Activated CD4-positive, alpha-beta T cell treated with anti-CD3 and anti-CD28 coated beads for 36 hours (primary cell): ENCODE results near the gene HGD. TPM values are rescaled to one million over a fixed set of nuclear protein-coding genes. Genes with fewer than 3 reads are reported as not detected.
A peak's percentile ranks its signal among the peaks of the same experiment; 100 is the strongest.
"Not testable (repeated sequence)": the region's sequence is repeated elsewhere in the genome, so short reads cannot be mapped to it uniquely, and the experiment has no call there.

Experiments
- ATAC-seq: fragments of 200-7000 bp; cut with Tn5 transposase; one replicate; pipeline ENCODE4 v1.10.0; 2021; ENCODE audit warnings: mild to moderate bottlenecking, moderate library complexity
- CTCF ChIA-PET: fragments of 350-600 bp; sonication (Branson Sonifier 250); formaldehyde crosslinking; loops from one replicate; lab custom pipeline; 2021; ENCODE audit warnings: antibody characterized with exemption; lab: Charles Lee
- POLR2A ChIA-PET: fragments of 350-600 bp; sonication (Branson Sonifier 250); formaldehyde crosslinking; loops from one replicate; lab custom pipeline; 2021; ENCODE audit warnings: antibody characterized with exemption, inconsistent platforms; lab: Charles Lee
- DNase-seq: peaks from one replicate; pipeline ENCODE4 v3.0.0-alpha.2; 2020
- H3K27ac Mint-ChIP-seq: one replicate; pipeline ENCODE4 v1.8.0; 2021; ENCODE audit warnings: mixed read lengths
- H3K27me3 Mint-ChIP-seq: one replicate; pipeline ENCODE4 v1.8.0; 2021; ENCODE audit warnings: mixed read lengths
- H3K36me3 Mint-ChIP-seq: one replicate; pipeline ENCODE4 v1.8.0; 2021; ENCODE audit warnings: low read depth, mixed read lengths
- H3K4me1 Mint-ChIP-seq: one replicate; pipeline ENCODE4 v1.8.0; 2021; ENCODE audit warnings: mixed read lengths
- H3K4me3 Mint-ChIP-seq: one replicate; pipeline ENCODE4 v1.8.0; 2021; ENCODE audit warnings: mild to moderate bottlenecking, moderate library complexity, mixed read lengths
- H3K9me3 Mint-ChIP-seq: one replicate; pipeline ENCODE4 v1.8.0; 2021; ENCODE audit warnings: low read depth, mixed read lengths
- intact Hi-C, 2 experiments: fragments of 100-400 bp; cut with DNase I in 1 of 2; cut with micrococcal nuclease in 1 of 2; formaldehyde crosslinking; loops; one replicate each; pipeline versions ENCODE4 v1.14.2 to v1.15.1; 2022 to 2024; cut with DNase I, micrococcal nuclease
- total RNA-seq, 2 experiments: library from RNA; stranded (reverse); gene quantifications; one replicate each; pipeline ENCODE4 v1.2.3, GENCODE V29; 2021

The HGD gene
- total RNA-seq, 2 experiments from 2014 or later = 0.16 to 0.58 TPM

DNA sequence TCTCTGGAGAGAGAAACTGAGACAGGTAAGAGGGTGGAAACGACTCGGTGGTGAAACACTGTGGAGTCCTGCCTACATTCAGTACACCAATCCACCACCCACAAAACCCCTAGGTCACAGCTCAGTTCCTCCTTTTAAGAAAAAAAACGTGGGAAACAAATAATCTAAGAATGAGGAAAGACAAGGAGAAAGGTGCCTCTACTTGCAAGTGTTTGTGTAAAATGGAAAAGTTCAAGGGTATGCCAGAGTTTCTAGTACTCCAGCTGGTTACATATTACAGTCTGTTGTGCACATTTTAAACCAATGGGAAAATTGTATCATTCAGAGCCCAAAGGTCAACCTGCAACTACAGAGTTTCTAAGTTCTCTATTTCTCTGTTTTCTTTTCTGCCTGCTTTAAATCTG is 32.2 kb downstream of the HGD start:
- DNase-seq (no peak), ATAC-seq (no peak)
- CTCF ChIA-PET = no interaction called here
- POLR2A ChIA-PET = no interaction called here
- Mint-ChIP-seq H3K27me3 (no peaks in the 10 kb centered on the region), H3K27ac (no peak overlapping the region), H3K36me3 (no peaks in the 10 kb centered on the region), H3K9me3 (no peaks in the 10 kb centered on the region), H3K4me1 (no peaks in the 10 kb centered on the region), H3K4me3 (no peak overlapping the region)
- intact Hi-C loops = no loop called here

DNA sequence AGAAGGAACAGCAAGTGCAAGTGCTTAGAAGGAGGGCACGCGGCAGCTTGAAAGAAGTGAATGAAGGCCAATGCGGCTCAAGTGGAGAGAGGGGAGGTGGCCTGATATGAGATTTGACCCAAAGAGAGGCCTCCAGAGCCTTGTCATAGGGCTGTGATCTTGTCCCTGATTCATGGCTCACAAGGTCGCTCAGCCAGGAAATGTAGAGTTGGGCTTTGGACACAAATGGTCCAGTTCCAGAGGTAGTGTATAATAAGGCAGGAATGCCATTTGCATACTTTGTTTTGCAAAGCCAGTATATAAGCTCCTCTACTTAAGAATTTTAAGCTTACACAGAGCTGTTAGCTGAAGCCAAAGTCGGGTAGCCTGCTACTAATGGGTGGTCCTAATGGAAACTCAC is 33.7 kb downstream of the HGD start:
- Mint-ChIP-seq H3K36me3 (no peaks in the 10 kb centered on the region), H3K9me3 (no peaks in the 10 kb centered on the region), H3K27me3 (no peaks in the 10 kb centered on the region), H3K4me3 (no peak overlapping the region), H3K27ac (no peak overlapping the region), H3K4me1 (no peaks in the 10 kb centered on the region)
- DNase-seq (no peak), ATAC-seq (no peak)
- POLR2A ChIA-PET = interaction anchor here (0.6 kb wide), 1 partner anchor 1484 kb away, joined by 3 read pairs; no protein-coding TSS in a partner anchor
- CTCF ChIA-PET = interaction anchor here (0.7 kb wide), 1 partner anchor 164 kb away, joined by 3 read pairs; no protein-coding TSS in a partner anchor
- intact Hi-C loops = no loop called here

DNA sequence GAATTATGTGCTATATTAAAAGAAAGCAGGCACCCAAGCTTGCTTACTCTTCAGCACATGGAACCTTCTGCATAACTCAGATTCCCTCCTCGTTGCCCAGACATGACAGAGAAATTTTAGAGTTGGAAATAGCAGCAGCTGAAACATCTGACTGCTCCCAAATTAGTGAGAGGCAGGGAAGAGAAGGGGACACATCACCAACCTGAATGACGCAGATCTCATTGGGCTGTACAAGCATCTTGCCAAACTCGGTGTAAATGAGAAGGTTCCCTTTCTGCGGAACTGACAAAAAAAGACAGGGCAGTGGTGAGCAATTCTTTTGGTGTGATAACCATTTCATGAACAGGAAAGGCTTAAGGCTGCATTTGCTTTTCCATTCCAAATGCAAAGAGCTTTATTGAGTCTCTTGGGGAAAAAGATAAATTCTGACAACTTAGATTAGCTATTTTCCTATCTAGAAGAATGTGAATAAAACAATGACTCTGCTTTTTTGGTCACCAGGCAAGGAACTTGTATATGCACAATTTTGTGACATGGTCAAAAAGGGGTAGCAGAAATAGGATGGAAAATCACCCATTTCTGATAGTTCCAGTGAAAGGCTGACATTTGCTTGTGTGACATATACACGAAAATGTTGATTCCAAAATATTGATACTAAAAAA is 35.1 kb downstream of the HGD start:
- ChIA-PET CTCF (no interaction called here), POLR2A (no interaction called here)
- H3K9me3 Mint-ChIP-seq = no peaks in the 10 kb centered on the region
- H3K27me3 Mint-ChIP-seq = no peaks in the 10 kb centered on the region
- H3K27ac Mint-ChIP-seq = no peak overlapping the region
- H3K4me3 Mint-ChIP-seq = no peak overlapping the region
- H3K36me3 Mint-ChIP-seq = no peaks in the 10 kb centered on the region
- intact Hi-C loops = no loop called here
- ATAC-seq (no peak), DNase-seq (no peak)
- no peaks in the 10 kb centered on the region for H3K4me1 Mint-ChIP-seq

DNA sequence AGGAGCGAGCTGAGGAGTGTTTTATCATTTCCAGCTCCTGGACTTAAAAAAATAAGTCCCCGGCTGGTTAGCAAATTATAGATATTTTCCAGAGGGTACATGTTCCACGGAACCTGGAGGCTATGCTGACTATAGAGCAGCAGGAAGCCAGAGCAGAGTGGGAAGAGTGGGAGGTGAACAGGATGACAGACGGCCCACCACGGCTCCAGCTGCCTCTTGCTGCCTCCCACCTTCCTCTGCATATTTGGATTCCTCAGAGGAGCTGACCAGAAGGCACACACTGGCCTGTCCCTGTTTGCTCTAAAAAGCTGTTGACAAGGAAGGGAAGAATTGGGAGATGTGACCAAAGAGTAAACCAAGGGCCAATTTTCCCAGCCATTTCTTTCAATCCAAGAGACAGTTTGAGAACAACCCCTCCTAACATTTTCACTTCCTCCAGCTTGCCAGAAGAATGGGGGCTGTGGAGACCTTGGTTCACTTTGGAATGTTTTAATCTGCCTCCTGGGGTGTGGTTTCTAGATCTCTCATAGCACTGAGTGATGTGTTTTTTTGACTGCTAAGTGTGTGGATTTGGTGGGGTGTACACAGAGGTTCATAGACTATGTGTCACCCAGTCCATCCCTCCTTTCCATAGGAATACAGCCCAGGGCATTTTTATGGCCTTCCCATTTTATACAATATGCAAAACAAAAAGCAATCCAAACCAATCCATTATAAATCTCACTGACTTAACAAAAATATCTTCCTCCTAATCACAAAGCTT is 36.8 kb downstream of the HGD start:
- H3K4me3 Mint-ChIP-seq = no peak overlapping the region
- intact Hi-C loops = no loop called here

GRCh38 chr3:120642368-120642948 is 39.6 kb downstream of the HGD start:
- CTCF ChIA-PET = no interaction called here
- Mint-ChIP-seq H3K36me3 (peaks cover under 1% of the 10 kb centered on the region), H3K4me1 (peaks cover 10% of the 10 kb centered on the region), H3K27me3 (no peaks in the 10 kb centered on the region), H3K9me3 (peaks cover 5% of the 10 kb centered on the region), H3K27ac (no peak overlapping the region), H3K4me3 (no peak overlapping the region)
- intact Hi-C loops = no loop called here
- DNase-seq = peak; percentile 6
- POLR2A ChIA-PET = no interaction called here
- ATAC-seq = peak; percentile 42

More for the DNA sequence above, 36.8 kb downstream of the HGD start:
- Mint-ChIP-seq H3K4me1 (peaks cover 2% of the 10 kb centered on the region), H3K27me3 (no peaks in the 10 kb centered on the region), H3K9me3 (no peaks in the 10 kb centered on the region), H3K27ac (no peak overlapping the region), H3K36me3 (no peaks in the 10 kb centered on the region)
- no peak for DNase-seq
- CTCF ChIA-PET = interaction anchor here (0.7 to 1.0 kb wide), 2 partner anchors 60 to 86 kb away, joined by 3 to 6 read pairs; no protein-coding TSS in a partner anchor
- no peak for ATAC-seq
- POLR2A ChIA-PET = no interaction called here

GRCh38 chr3:120641696-120642246 is 40.3 kb downstream of the HGD start:
- POLR2A ChIA-PET = no interaction called here
- Mint-ChIP-seq H3K27ac (no peak overlapping the region), H3K27me3 (no peaks in the 10 kb centered on the region), H3K36me3 (peaks cover 1% of the 10 kb centered on the region), H3K9me3 (peaks cover 5% of the 10 kb centered on the region), H3K4me3 (no peak overlapping the region), H3K4me1 (peaks cover 10% of the 10 kb centered on the region)
- intact Hi-C loops = no loop called here
- CTCF ChIA-PET = no interaction called here
- DNase-seq (no peak), ATAC-seq (no peak)

DNA sequence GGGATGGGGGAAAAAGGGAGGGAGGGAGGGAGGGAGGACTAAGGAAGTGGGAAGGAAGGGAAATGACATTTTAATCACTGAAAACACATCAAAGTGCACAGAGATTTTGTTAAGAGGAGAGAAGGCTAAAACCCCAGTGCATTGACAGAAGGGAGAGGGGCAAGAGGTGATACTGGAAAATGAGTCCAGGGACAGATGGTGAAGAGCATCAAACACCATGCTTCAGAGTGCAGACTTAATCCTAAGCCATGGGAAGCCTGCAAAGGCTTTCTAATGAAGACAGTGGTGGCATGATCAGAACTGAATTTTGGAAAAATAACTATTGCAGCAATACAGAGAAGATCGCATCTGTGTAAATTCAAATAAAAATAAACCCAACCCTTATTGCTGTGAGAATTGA is 41.8 kb downstream of the HGD start:
- peaks cover 10% of the 10 kb centered on the region for H3K4me1 Mint-ChIP-seq
- POLR2A ChIA-PET = no interaction called here
- H3K9me3 Mint-ChIP-seq = peaks cover 5% of the 10 kb centered on the region
- no peaks in the 10 kb centered on the region for H3K27me3 Mint-ChIP-seq
- intact Hi-C loops = no loop called here
- no peak overlapping the region for H3K27ac Mint-ChIP-seq
- peaks cover 1% of the 10 kb centered on the region for H3K36me3 Mint-ChIP-seq
- ATAC-seq = no peak
- H3K4me3 Mint-ChIP-seq = no peak overlapping the region
- no peak for DNase-seq
- CTCF ChIA-PET = no interaction called here

DNA sequence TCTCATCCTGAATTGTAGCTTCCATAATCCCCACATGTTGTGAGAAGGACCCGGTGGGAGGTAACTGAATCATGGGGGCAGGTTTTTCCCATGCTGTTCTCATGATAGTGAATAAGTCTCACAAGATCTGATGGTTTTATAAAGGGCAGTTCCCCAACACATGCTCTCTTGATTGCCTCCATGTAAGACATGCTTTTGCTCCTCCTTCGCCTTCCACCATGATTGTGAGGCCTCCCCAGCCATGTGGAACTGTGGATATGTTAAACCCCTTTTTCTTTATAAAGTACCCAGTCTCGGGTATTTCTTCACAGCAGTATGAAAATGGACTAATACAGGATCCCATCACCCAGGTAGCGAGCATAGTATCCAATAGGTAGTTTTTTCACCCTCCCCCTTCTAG is 43.2 kb downstream of the HGD start:
- intact Hi-C loops, ATAC-seq, H3K9me3 Mint-ChIP-seq, H3K27me3 Mint-ChIP-seq, DNase-seq, H3K4me1 Mint-ChIP-seq, H3K36me3 Mint-ChIP-seq, POLR2A ChIA-PET, H3K4me3 Mint-ChIP-seq, H3K27ac Mint-ChIP-seq: not testable (repeated sequence)
- CTCF ChIA-PET = interaction anchor here (1.1 kb wide), 1 partner anchor 156 kb away, joined by 3 read pairs; no protein-coding TSS in a partner anchor

DNA sequence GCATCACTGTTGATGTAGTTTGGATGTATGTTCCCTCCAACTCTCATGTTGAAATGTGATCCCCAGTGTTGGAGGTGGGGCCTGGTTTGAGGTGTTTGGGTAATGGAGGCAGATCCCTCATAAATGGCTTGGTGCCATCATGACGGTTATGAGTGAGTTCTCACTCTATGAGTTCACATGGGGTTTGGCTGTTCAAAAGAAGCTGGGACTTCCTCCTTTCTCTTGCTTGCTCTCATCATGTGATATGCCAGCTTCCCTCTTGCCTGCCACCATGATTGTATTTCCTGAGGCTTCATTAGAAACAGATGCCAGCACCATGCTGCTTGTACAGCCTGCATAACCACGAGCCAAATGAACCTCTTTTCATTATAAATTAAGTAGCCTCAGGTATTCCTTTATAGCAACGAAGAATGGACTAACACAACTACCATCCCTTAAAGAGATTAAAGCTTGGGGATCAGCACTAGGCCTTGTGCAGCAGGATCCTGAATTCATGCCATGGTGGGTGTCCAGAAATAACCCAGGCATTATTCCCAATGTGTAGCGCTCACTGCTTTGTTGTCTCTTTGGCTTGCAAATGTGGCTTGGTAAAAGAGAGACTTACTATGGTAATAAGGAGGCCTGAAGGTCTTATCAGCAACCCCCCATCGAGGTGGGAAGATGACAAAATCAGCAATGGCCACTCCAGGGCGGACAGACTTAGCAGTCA is 44.0 kb downstream of the HGD start:
- no peak overlapping the region for H3K4me3 Mint-ChIP-seq
- CTCF ChIA-PET = interaction anchor here (1.1 kb wide), 1 partner anchor 157 kb away, joined by 3 read pairs; no protein-coding TSS in a partner anchor
- no peak for ATAC-seq

GRCh38 chr3:120636795-120637401 is 45.1 kb downstream of the HGD start:
- no peak for DNase-seq
- H3K4me1 Mint-ChIP-seq = peaks cover 10% of the 10 kb centered on the region
- peaks cover 5% of the 10 kb centered on the region for H3K9me3 Mint-ChIP-seq
- H3K27ac Mint-ChIP-seq = no peak overlapping the region
- ChIA-PET CTCF (no interaction called here), POLR2A (no interaction called here)
- H3K27me3 Mint-ChIP-seq = no peaks in the 10 kb centered on the region
- peaks cover 1% of the 10 kb centered on the region for H3K36me3 Mint-ChIP-seq
- intact Hi-C loops = no loop called here
- ATAC-seq = no peak
- no peak overlapping the region for H3K4me3 Mint-ChIP-seq

More for the DNA sequence above, 44.0 kb downstream of the HGD start:
- no peak overlapping the region for H3K27ac Mint-ChIP-seq
- no peaks in the 10 kb centered on the region for H3K27me3 Mint-ChIP-seq
- intact Hi-C loops = no loop called here
- peaks cover 1% of the 10 kb centered on the region for H3K36me3 Mint-ChIP-seq
- DNase-seq = no peak
- peaks cover 5% of the 10 kb centered on the region for H3K9me3 Mint-ChIP-seq
- POLR2A ChIA-PET = no interaction called here
- peaks cover 10% of the 10 kb centered on the region for H3K4me1 Mint-ChIP-seq

- ChIA-PET CTCF (interaction anchor here (0.9 kb wide), 1 partner anchor 8 kb away, joined by 3 read pairs; no protein-coding TSS in a partner anchor), POLR2A (no interaction called here)
- no peak for DNase-seq
- H3K27ac Mint-ChIP-seq = no peak overlapping the region
- no peak overlapping the region for H3K4me3 Mint-ChIP-seq
- peaks cover 8% of the 10 kb centered on the region for H3K9me3 Mint-ChIP-seq
- peaks cover under 1% of the 10 kb centered on the region for H3K4me1 Mint-ChIP-seq
- peaks cover 1% of the 10 kb centered on the region for H3K36me3 Mint-ChIP-seq
- H3K27me3 Mint-ChIP-seq = no peaks in the 10 kb centered on the region
- intact Hi-C loops = no loop called here
- ATAC-seq = no peak
Observed at GRCh38 chr3:120634539-120634938, 47.5 kb downstream of the HGD start.
